Spinal cord (tissue), 10 donors: ENCODE measurements around the gene ARHGAP26. TPM values are rescaled to one million over a fixed set of nuclear protein-coding genes. Genes with fewer than 3 reads are reported as not detected.

Experiments
- DNase-seq, 6 donors: peaks; one replicate each; pipeline versions ENCODE4 v3.0.0 to v3.0.0-alpha.2; 2013 to 2015; ENCODE audit warnings: low spot score in 6 of 6, low read depth in 4 of 6
- H3K27ac ChIP-seq: one replicate; pipeline ENCODE4 v1.5.1; 2013; ENCODE audit warnings: low read depth, low read length, control low read depth
- H3K27me3 ChIP-seq: one replicate; pipeline ENCODE4 v1.6.1; 2013; ENCODE audit warnings: low read length; ENCODE audit not compliant: control insufficient read depth, insufficient read depth
- H3K36me3 ChIP-seq: one replicate; pipeline ENCODE4 v1.6.1; 2013; ENCODE audit warnings: low read length; ENCODE audit not compliant: control insufficient read depth, insufficient read depth
- H3K4me1 ChIP-seq: one replicate; pipeline ENCODE4 v1.6.1; 2013; ENCODE audit warnings: low read length; ENCODE audit not compliant: control insufficient read depth, insufficient read depth
- H3K4me3 ChIP-seq: one replicate; pipeline ENCODE4 v1.5.1; 2013; ENCODE audit warnings: low read depth, low read length, control low read depth
- H3K9me3 ChIP-seq: one replicate; pipeline ENCODE4 v1.6.1; 2013; ENCODE audit warnings: low read length; ENCODE audit not compliant: control insufficient read depth, insufficient read depth
- WGBS: methylation state at CpG from one replicate; pipeline ENCODE4 v1.1.5; 2013; ENCODE audit warnings: missing lambda C conversion rate; ENCODE audit not compliant: insufficient coverage; 5-methylcytosine and 5-hydroxymethylcytosine counted together
- polyA plus RNA-seq, 2 donors: library from polyadenylated mRNA; unstranded; fragments of 120-200 nt; gene quantifications; one replicate each; pipeline ENCODE4 v1.2.1, GENCODE V29; 2013; ENCODE audit not compliant: insufficient read length in 2 of 2
- total RNA-seq, 2 donors: library from RNA; depleted of rRNA in 1 of 2; stranded (reverse); fragments of 120-200 nt in 1 of 2; fragments of >200 nt in 1 of 2; gene quantifications; one replicate each; pipeline versions ENCODE4 v1.2.3 to v1.2.4, GENCODE V29; 2013 to 2014
- donor health status: healthy.

ARHGAP26 gene
- total and polyA plus RNA-seq, 4 donors: 21.9 to 39.7 (median 22.4) TPM

DNA sequence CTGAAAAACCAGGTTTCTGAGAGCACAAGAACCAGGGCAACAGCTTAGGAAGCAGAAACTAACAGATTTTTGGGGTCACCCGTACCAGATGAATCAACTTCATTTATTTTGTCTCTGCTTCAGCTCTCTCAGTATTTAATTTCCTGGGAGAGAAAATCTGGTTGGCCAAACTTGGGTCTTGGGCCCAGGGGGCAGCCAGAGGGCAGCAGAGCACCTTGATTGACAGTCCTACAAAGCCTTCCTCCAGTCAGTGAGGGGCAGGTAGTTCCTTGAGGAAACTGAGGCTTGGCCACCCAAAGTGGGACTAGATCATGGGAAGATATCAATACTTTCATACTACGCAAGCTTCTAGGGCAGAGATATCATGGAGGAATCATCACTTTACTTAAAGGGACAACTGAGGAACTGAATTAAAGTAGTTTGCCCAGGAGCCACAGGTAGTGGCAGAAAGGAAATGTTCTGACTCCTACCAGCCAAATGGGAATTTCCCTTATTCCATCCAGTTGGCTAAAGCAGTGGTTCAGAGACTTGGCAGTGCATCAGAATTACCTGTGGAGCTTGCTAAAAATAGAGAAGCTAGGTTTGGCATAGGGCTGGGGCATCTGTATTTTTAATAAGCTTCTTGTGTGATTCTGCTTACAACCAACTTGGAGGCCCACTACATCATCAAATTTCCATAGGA, 21.5 kb upstream of the ARHGAP26 start:
- Histone ChIP-seq H3K27ac (peak overlapping the region; percentile 42), H3K36me3 (no peaks in the 10 kb centered on the region), H3K27me3 (no peaks in the 10 kb centered on the region), H3K9me3 (no peaks in the 10 kb centered on the region), H3K4me1 (no peaks in the 10 kb centered on the region), H3K4me3 (no peak overlapping the region)
- 71% methylated on average over 1 of the region's 2 CpGs for WGBS
- DNase-seq: no peak

DNA sequence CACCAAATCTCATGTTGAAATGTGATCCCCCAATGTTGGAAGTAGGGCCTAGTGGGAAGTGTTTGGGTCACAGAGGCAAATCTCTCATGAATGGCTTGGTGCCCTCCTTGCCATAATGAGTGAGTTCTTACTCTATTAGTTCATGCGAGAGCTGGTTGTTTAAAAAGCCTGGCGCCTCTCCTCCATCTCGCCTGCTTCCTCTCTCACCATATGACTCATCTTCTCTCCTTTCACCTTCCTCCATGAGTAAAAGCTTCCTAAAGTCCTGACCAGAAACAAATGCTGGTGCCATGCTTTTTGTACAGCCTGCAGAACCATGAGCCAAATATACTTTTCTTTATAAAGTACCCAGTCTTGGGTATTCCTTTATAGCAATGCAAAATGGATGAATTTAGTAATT, 20.9 kb upstream of the ARHGAP26 start:
- Histone ChIP-seq H3K9me3 (no peaks in the 10 kb centered on the region), H3K4me3 (no peak overlapping the region), H3K4me1 (no peaks in the 10 kb centered on the region), H3K27me3 (no peaks in the 10 kb centered on the region), H3K27ac (no peak overlapping the region), H3K36me3 (no peaks in the 10 kb centered on the region)
- 96% methylated on average over 3 of the region's 3 CpGs for WGBS
- DNase-seq: no peak

DNA sequence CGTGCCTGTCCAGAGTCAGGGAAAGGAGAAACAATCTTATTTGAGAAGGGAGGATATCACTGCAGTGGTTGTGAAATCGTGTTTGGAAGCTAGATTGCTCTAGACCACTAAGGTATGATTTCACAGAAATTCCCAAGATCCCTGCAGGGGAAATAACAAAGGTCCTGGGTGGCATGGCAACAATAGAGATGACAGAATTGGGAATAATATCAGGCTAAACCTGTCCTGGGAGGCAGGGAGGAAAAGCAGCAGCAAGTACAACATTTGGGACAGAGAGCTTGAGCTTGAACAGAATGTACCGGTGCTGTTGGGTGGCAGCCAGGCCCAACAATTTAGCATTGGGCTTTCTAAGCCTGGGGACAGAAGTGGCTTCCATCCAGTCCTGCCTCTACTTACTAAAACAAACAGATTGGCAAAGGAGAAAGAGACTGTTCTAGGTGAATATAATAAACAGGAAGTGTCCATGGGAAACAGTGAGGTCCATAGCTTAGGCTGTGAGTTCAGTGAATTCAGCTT, 17.0 kb upstream of the ARHGAP26 start:
- DNase-seq: peak in 2 of 6 donors; percentile 57 to 58
- no peak overlapping the region for H3K4me3 ChIP-seq
- no peaks in the 10 kb centered on the region for H3K27me3 ChIP-seq
- H3K36me3 ChIP-seq: no peaks in the 10 kb centered on the region
- H3K4me1 ChIP-seq: no peaks in the 10 kb centered on the region
- no CpG with 5 or more reads among the region's 3 CpGs for WGBS
- H3K9me3 ChIP-seq: no peaks in the 10 kb centered on the region
- no peak overlapping the region for H3K27ac ChIP-seq

DNA sequence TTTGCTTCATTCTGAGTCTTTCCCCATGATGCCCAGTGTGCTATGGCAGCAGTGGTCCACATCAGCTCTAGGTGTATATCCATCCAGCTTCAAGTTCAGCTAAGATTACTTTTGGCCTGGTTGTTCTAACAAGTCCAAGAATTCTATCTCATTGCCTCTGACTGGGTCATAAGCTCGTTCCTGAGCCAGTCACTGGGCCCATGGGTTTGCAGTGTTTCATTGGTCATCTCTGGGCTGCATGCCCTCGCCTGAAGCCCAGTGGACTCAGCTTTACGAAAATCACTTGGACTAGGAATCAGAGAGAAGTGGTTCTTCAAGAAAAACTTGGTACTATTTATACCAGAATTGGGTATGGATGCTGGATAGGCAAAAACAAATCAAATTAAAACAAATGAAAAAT, 16.1 kb upstream of the ARHGAP26 start:
- Histone ChIP-seq H3K27ac (no peak overlapping the region), H3K36me3 (no peaks in the 10 kb centered on the region), H3K4me1 (no peaks in the 10 kb centered on the region), H3K27me3 (no peaks in the 10 kb centered on the region), H3K9me3 (no peaks in the 10 kb centered on the region), H3K4me3 (no peak overlapping the region)
- 88% methylated on average over 3 of the region's 3 CpGs for WGBS
- no peak for DNase-seq

DNA sequence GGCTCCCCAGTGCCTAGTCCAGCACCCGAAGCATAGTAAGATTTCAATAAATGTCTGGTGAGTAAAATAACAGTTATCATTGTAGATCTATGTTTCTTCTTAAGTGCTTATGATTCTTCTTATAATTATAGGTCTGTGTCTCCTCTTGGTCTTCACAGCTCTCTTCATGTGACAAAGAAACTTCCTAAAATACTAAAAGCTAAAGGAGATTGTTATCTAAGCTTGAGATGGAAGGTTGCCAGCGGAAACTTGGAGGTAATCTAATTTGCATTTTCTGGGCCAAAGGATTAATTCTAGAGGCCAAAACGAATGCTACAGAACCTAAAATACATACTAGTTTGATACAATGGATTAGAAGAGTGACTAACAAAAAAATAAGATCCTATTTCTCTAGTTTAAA, 13.6 kb upstream of the ARHGAP26 start:
- DNase-seq: no peak
- H3K27me3 ChIP-seq: no peaks in the 10 kb centered on the region
- no peak overlapping the region for H3K4me3 ChIP-seq
- H3K9me3 ChIP-seq: no peaks in the 10 kb centered on the region
- H3K27ac ChIP-seq: no peak overlapping the region
- no peaks in the 10 kb centered on the region for H3K4me1 ChIP-seq
- no CpG with 5 or more reads among the region's 3 CpGs for WGBS
- H3K36me3 ChIP-seq: no peaks in the 10 kb centered on the region

DNA sequence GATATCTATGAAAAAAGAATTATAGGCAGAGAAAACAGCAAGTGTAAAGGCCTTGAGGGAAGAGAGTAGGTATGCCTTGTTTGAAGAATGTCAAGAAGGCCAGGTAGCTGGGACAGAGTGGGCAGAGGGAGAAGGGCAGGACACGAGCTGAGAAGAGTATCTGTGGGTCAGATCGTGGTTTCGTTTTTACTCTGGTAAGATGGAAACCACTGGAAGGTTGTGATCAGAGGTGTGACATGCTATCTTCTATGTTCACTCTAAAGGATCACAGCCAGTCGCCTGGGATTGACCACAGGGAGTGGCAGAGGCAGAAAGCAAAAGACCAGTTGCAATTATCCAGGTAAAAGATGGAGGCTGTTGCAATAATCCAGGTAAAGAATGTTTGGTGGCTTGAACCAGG, 12.6 kb upstream of the ARHGAP26 start:
- Histone ChIP-seq H3K27me3 (no peaks in the 10 kb centered on the region), H3K9me3 (no peaks in the 10 kb centered on the region), H3K4me3 (no peak overlapping the region), H3K4me1 (no peaks in the 10 kb centered on the region), H3K27ac (no peak overlapping the region), H3K36me3 (no peaks in the 10 kb centered on the region)
- no peak for DNase-seq
- 94% methylated on average over 4 of the region's 4 CpGs for WGBS

DNA sequence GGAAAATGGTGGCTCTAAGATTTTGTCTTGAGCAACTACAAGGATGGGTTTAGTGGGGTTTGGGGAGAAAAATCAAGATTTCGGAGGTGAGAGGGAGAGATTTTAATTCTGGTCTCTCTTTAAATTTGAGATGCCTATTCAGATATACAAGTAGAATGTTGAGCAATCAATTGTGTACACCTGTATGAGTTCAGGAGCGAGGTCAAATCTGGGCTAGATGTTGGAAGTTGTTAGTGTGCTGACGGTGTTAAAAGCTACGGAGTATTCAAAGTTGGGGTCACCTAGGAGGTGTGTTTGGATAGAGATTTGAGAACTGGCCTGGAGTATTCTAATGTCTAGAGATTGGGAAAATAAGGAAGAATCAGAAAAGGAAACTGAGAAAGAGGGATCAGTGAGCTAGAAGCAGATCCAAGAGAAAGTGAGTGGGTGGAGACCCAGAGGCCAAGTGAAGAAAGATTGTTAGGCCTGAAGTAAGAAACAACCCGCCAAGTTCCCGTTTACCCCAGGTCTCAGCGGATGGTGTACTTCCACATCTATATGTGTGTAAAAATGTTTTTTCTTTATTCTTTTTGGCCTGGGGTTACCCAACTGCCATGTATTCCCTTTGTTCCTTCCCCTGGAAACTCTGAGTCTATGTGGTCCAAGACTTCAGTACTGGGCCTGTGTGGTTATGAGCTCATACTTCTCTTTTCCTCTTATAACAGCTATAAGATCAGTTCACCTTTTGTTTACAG, 11.9 kb upstream of the ARHGAP26 start:
- H3K27ac ChIP-seq: no peak overlapping the region
- no peaks in the 10 kb centered on the region for H3K27me3 ChIP-seq
- H3K4me1 ChIP-seq: no peaks in the 10 kb centered on the region
- H3K36me3 ChIP-seq: no peaks in the 10 kb centered on the region
- 96% methylated on average over 4 of the region's 7 CpGs for WGBS
- DNase-seq: no peak
- no peak overlapping the region for H3K4me3 ChIP-seq
- H3K9me3 ChIP-seq: no peaks in the 10 kb centered on the region

DNA sequence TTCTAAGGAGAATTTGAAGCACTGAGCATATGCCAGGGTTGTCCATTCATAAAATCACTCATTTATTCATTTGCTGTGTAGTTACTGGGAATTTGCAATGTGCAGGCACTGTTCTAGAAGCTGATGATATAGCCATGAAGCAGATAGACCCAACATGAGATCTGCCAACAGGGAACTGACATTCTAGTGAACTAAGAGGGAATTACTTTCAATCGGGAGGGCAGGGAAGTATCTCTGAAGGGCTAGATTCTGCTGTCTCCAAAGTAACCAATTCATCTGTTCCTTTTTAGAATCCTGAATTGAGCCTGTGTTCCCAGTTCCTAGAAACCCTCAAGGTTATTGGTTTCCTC, 11.4 kb upstream of the ARHGAP26 start:
- Histone ChIP-seq H3K9me3 (no peaks in the 10 kb centered on the region), H3K27me3 (no peaks in the 10 kb centered on the region), H3K4me1 (no peaks in the 10 kb centered on the region), H3K27ac (no peak overlapping the region), H3K36me3 (no peaks in the 10 kb centered on the region), H3K4me3 (no peak overlapping the region)
- DNase-seq: no peak
- 60% methylated on average over 1 of the region's 1 CpG for WGBS

DNA sequence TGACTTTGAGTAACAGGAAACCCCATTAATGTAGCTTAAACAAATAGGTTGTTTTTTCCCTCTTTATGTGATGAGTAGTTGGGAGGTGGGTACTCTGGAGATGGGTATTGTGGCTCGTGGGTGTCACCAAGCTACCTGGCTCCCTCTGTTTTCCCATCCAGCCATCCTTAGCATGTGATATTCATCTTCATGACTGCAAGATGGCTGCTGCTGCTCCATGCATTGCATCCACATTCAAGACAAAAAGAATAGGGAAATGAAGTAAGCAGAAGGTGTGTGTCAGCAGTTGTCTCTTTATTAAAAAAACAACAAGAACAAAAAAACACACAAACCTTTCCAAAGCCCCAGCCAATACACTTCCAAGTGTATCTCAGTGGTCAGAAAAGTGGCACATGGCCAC, 6.5 kb upstream of the ARHGAP26 start:
- Histone ChIP-seq H3K27me3 (no peaks in the 10 kb centered on the region), H3K9me3 (no peaks in the 10 kb centered on the region), H3K36me3 (no peaks in the 10 kb centered on the region), H3K4me1 (no peaks in the 10 kb centered on the region), H3K4me3 (no peak overlapping the region), H3K27ac (no peak overlapping the region)
- WGBS: no CpG with 5 or more reads among the region's 1 CpG
- no peak for DNase-seq

DNA sequence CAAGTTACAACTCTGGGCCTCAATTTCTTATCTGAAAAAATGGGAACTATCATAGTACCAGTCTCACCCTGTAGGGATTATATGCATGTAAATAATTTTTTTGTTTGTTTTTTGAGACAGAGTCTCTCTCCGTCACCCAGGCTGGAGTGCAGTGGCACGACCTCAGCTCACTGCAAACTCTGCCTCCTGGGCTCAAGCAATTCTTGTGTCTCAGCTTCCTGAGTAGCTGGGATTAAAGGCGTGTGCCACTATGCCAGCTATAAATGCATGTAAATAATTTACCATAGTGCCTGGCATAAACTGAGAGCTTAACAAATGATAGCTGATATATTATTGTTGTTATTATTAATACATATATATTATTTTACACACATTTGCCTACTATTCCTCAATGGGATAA, 3.0 kb upstream of the ARHGAP26 start:
- WGBS: 76% methylated on average over 2 of the region's 3 CpGs
- Histone ChIP-seq H3K27ac (no peak overlapping the region), H3K36me3 (no peaks in the 10 kb centered on the region), H3K27me3 (no peaks in the 10 kb centered on the region), H3K4me1 (peaks cover 14% of the 10 kb centered on the region), H3K9me3 (no peaks in the 10 kb centered on the region), H3K4me3 (no peak overlapping the region)
- no peak for DNase-seq
